Stimulated activated naive CD4-positive, alpha-beta T cell (primary cell): ENCODE results near the gene TMEM170B.

ENCODE experiments used
- DNase-seq, 6 experiments: peaks; one replicate each; lab custom pipeline; 2025; lab: John Stamatoyannopoulos, UW

Gene TMEM170B

DNA sequence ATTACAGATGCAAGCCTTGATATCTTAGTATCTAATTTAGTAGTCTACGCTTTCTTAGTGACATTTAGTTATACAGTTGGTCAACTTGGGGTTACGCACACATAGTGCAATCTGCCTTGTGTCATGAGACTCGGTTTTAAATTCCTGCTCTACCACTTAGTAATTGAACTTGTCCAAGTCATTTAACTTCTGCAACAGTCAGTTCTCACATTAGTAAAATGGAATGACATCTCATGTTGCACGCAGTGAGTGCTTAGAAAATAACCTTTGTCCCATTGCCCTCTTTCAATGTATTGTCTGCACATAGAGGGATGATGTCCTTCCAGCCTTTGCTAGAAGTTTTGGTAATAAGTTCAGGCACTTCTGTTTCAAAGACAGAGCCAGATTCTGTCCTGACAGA is 48.6 kb downstream of the TMEM170B start:
- no peak for DNase-seq

DNA sequence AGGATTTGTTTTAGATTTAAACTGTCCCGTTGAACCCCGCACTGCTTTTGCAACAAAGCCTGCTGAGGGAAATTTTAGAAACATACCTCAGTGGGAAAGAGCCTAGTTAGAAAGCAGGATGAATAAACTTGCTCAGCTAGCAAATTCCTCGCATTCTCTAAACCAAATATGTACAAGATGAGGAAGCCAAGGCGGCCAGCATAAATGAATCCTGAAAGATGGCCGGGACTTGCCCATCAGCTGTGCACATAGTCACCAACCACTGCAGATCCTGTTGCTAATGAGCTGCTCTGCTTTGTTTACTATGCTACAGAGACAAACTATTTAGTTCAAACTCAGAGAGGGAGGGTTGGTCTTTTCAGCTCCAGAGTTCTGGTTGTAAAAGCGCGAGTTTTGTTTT is 49.0 kb downstream of the TMEM170B start:
- no peak for DNase-seq

GRCh38 chr6:11589261-11589660 is 51.7 kb downstream of the TMEM170B start:
- DNase-seq = no peak

DNA sequence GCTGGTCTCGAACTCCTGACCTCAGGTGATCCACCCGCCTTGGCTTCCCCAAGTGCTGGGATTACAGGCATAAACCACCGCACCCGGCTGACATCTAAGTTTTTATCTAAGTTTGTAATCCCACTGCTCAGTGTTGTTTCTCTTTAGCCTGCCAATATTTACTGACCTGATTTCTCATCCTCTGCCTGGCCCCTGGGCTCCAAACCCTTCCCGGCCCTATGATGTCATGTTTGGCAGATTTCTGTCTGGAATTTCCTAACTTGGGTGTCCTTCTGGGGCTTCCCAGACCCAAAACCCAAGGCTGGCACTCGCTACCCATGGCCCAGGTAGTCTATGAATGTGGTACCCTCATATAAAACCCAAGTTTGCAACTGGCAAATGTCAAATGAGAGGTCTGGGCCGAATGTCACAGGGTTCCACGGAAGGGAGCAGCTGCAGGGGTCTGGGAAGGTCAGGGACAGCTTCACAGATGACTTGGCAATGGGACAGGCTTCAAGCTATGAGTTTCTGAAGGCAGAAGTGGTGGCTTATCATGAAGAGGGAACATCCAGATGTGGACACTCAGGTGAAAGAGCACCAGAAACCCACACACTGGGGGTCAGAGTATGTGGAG is 54.9 kb downstream of the TMEM170B start:
- DNase-seq = no peak

DNA sequence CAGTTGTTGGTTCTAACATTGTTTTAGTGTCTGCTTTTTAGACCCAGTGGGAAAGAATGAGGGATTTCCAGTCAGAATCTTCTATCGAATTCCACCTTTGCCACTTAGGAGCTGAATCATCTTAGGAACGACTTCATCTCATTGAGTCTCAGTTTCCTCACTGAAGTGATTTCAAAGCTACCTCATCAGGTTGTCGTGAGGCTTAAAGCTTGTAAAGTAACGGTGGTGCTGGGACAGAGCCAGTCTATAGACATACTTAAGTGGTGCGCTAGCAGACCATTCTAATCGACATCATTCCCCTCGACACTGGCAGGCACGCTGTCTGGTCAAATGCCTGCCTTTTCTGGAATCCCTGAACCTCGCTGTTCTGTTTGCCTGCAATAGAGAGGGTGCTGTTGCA is 55.5 kb downstream of the TMEM170B start:
- no peak for DNase-seq

DNA sequence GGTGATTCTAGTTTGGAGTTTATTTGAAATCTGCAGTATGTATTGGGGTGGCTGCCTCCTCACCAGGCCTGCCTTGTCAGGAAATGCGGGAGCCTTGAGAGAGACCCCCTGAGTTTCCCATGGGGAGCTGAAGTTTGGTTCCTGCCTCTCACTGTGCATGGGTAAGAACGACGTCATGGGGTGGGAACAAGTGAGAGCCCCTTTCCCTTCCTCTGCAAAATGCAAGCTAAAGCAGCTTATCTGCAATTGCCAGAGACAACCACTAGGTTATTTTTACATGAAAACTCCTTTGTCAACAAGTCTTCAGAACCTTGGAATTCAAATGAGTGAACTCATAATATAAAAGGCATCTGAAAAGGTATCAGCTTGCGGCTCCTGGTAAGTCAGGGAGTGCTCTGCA is 58.4 kb downstream of the TMEM170B start:
- DNase-seq = no peak

DNA sequence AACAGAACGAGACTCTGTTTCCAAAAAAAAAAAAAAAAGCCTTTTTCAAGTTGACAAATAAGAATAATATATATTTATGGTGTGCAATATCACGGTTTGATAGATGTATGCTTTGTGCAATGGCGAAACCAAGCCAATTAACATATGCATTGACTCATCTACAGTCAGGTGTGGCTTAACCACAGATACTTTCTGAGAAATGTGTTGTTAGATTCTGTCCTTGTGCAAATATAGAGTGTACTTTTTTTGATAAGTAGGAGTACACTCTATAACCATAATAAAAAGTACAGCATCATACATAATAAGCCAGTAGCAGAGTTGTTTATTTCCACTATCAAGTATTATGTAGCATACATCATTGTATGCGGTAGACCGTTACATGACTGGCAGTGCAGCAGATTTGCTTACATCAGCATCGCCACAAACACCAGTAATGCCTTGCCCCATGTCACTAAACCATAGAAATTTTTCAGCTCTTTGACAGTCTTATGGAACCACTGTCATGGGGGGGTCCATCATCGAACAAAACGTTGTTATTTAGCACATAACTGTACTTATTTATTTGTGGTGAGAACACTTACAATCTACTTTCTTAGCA is 59.2 kb downstream of the TMEM170B start:
- DNase-seq = no peak

- DNase-seq = no peak
Observed at GRCh38 chr6:11598687-11599086, 61.1 kb downstream of the TMEM170B start.

DNA sequence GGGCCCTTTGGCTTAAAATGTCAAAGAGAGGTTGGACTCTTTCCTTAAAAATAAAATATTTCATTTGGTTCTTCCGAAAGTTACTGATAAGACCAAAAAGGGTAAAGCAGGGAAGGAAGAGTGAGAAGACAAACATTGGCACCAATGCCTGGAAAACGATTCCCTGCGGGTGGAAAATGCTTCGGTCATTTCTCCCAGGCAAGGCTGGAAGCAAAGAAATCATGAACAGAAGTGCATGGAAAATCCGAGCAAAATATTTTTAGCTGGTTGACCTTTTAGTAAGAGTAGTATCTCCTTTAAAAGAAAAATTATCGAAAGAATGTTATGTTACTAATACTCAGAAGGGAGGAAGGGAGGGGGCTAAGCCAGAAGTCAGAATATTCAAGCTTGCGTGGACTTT is 62.7 kb downstream of the TMEM170B start:
- no peak for DNase-seq

DNA sequence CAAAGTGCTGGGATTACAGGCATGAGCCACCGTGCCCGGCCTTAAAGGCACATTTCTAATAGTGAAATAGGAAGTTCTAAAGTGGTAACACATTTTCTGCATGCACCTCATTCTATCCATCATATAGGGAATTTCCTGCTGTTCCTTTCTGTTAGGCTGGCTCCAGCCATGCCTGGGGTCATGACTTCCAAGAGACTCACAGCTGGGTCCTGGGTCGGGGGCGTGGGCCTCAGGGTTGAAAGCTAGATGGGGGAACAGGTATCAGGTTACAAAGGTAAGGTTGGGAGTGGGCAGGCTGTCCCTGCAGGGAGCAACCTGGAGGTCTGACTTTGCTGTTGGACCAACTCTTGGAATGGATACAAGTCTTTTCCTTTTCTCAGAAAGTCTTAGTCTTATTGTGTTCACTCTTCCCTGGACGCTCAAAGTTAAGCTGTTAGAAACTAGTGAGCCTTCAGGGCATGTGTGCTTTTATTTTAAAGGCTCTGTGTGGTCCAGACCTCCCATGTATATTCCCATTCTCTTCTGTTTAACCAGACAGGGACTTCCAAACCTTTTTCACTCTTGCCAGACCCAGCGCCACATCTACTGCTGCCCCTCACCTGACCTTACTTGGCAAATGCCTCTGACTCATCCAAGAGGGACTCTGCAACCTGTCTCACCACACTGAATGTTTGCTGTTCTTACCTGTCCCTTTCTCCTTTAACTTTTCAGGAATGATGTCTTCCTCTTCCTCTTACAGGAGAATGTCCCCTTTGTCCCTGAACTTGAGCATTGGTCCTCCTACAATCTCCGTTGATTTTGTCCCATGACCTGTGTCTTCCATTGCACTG is 64.4 kb downstream of the TMEM170B start:
- DNase-seq = no peak

GRCh38 chr6:11604215-11604614 is 66.7 kb downstream of the TMEM170B start:
- DNase-seq = no peak

GRCh38 chr6:11604836-11605506 is 67.4 kb downstream of the TMEM170B start:
- DNase-seq = no peak

- no peak for DNase-seq
Observed at GRCh38 chr6:11605507-11605905, 68.0 kb downstream of the TMEM170B start.

- DNase-seq = no peak
Observed at GRCh38 chr6:11606332-11606731, 68.8 kb downstream of the TMEM170B start.

- no peak for DNase-seq
Observed at GRCh38 chr6:11607383-11607782, 69.8 kb downstream of the TMEM170B start.

DNA sequence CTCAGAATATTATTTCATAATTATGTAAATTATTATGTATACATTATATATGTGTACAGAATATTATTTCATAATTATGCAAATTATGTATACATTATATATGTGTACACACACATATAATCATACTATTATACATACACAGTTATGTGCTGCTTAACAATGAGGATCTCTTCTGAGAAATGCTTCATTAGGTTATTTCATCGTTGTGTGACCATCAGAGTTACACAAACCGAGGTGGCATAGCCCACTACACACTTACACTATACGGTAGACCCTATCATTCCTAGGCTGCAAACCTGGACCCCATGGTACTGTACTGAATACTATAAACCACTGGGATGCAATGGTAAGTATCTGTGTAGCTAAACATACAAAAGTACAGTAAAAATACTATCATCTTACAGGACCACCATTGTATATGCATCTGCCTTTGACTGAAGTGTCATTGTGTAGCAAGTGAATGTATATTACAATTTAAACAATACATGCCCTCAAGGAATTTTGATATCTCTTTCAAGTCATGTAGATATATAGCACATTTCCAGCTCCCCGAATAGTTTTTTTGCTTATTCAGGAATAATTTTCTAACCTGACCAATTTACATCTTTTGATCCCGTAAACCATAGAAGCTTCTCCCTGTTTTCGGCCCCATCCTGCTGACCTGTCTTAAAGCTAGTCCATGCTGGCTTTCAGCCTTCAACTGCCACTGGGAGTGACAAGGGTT is 71.2 kb downstream of the TMEM170B start:
- DNase-seq = no peak

DNA sequence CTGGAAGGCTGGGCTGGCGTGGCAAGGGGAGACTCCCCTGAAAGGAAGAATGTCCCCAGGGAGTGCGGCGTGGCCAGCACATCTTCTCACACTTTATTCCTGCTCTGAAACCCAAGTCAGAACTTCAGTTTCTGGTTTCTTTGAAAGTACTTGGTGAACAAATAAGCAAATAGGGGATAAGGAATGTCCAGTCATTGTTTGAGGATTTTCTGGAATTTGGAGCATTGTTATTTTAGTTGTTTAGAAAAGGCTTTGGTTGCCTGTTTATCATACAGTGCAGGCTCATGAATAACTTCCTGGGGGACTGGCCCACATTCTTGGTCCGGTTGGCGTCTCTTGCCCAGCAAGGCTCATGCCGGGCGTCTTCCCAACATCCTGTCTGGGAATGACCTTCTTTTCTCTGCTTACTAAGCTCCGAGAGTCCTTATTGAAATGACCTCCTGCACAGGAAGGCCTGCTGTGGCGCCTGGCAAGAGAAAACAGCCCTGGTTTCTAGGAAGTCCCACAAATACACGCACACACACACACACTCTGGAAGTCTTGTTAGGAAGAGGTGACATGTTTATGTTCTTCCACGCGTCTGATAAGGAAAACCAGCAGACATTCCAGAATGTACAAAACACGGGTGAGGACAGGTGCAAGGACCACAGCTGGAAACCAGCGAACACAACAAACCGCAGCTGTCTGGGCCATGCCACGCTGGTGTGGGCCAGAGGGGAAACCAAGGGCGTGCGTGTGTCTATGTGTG is 71.9 kb downstream of the TMEM170B start:
- DNase-seq = no peak

DNA sequence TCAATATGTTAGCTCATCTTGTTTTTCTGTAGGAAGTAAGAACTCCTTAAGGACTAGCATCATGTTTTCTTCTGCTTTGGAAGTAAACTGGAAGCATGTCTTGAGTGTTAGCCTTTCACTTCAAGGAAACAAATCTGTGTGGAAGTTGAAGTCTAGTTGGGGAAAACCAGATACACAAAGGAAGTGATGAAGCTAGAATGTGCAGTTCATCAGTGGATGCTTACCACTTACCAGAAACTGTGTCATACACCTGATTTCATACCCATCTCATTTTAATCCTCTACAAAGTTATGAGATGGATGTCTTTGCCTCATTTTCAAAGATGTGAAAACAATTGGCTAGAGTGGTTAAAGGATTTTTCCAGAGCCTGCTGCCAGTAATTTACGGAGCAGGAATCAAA is 75.8 kb downstream of the TMEM170B start:
- DNase-seq = no peak

GRCh38 chr6:11613858-11614257 is 76.3 kb downstream of the TMEM170B start:
- no peak for DNase-seq

- no peak for DNase-seq
Observed at GRCh38 chr6:11614534-11615213, 77.1 kb downstream of the TMEM170B start.

DNA sequence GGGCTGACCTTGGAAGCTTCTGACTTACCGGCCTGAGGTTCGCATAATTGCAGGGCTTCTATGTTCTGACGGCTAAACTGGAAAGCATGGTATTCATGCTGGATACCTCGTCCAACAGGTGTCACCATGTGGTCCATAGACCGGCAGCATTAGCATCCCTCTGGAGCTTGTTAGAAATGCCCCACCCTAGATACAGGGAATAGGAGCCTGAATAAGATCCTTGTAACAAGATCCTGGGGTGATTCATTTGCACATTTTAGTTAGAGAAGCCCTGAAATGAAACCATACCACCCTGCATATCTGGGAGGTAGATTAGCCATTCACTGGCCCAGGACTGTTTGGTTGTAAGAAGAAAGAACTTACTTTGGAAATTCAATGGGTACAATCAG is 77.7 kb downstream of the TMEM170B start:
- no peak for DNase-seq
